GM04504 (cell line): Measurements from ENCODE around the gene MFN2.
A peak's percentile ranks its signal among the peaks of the same experiment; 100 is the strongest.

Experiments used
- DNase-seq: peaks from one replicate; pipeline ENCODE4 v3.0.0-alpha.2; 2012; ENCODE audit warnings: low read depth

MFN2 gene

GRCh38 chr1:12051361-12051760 lies 71.1 kb downstream of the MFN2 start:
- no peak for DNase-seq

GRCh38 chr1:12052008-12052573 lies 71.8 kb downstream of the MFN2 start:
- peak; percentile 63 for DNase-seq

- no peak for DNase-seq
Measured at GRCh38 chr1:12052997-12053686, 72.9 kb downstream of the MFN2 start.

GRCh38 chr1:12053752-12054548 lies 73.7 kb downstream of the MFN2 start:
- DNase-seq, result no peak

GRCh38 chr1:12055259-12055658 lies 75.0 kb downstream of the MFN2 start:
- no peak for DNase-seq

GRCh38 chr1:12056331-12056841 lies 76.1 kb downstream of the MFN2 start:
- no peak for DNase-seq

GRCh38 chr1:12057382-12057781 lies 77.1 kb downstream of the MFN2 start:
- no peak for DNase-seq

- DNase-seq, result no peak
Measured at GRCh38 chr1:12057940-12058687, 77.9 kb downstream of the MFN2 start.

GRCh38 chr1:12059226-12059625 lies 79.0 kb downstream of the MFN2 start:
- DNase-seq, result no peak

GRCh38 chr1:12059722-12060464 lies 79.6 kb downstream of the MFN2 start:
- DNase-seq, result no peak

GRCh38 chr1:12060500-12060899 lies 80.3 kb downstream of the MFN2 start:
- DNase-seq, result no peak
